NT2/D1 (cell line): ENCODE results near the gene SIM2.

Experiments
- DNase-seq: peaks from one replicate; pipeline ENCODE4 v3.0.0-alpha.2; 2011; ENCODE audit warnings: low read depth, low spot score
- H3K27me3 ChIP-seq: 2 replicates; pipeline ENCODE4 v1.6.0; 2011; ENCODE audit warnings: mild to moderate bottlenecking; ENCODE audit not compliant: insufficient read length, insufficient read depth
- H3K36me3 ChIP-seq: 2 replicates; pipeline ENCODE4 v1.6.1; 2011; ENCODE audit warnings: mild to moderate bottlenecking, low read length, mixed read lengths; ENCODE audit not compliant: insufficient read depth, insufficient read length
- H3K4me1 ChIP-seq: 2 replicates; pipeline ENCODE4 v1.5.1; 2011; ENCODE audit not compliant: insufficient read depth, insufficient read length
- H3K4me3 ChIP-seq: 2 replicates; pipeline ENCODE4 v1.5.1; 2011; ENCODE audit warnings: low read depth; ENCODE audit not compliant: insufficient read length
- H3K9ac ChIP-seq: 2 replicates; pipeline ENCODE4 v1.6.0; 2011; ENCODE audit warnings: low read depth; ENCODE audit not compliant: insufficient read length
- H3K9me3 ChIP-seq: 2 replicates; pipeline ENCODE4 v1.5.1; 2011; ENCODE audit warnings: mild to moderate bottlenecking, low read length; ENCODE audit not compliant: insufficient read depth
- SUZ12 ChIP-seq: IDR thresholded peaks from 2 replicates; pipeline ENCODE4 v1.6.1; 2011; ENCODE audit not compliant: insufficient read length, insufficient read depth; ENCODE audit errors: extremely low read depth
- YY1 ChIP-seq: IDR thresholded peaks from 2 replicates; pipeline ENCODE4 v1.6.1; 2011; ENCODE audit not compliant: insufficient read length, insufficient read depth
- ZNF274 ChIP-seq: IDR thresholded peaks from 2 replicates; pipeline ENCODE4 v1.6.1; 2011; ENCODE audit warnings: mild to moderate bottlenecking, low read depth, low read length

The SIM2 gene

DNA sequence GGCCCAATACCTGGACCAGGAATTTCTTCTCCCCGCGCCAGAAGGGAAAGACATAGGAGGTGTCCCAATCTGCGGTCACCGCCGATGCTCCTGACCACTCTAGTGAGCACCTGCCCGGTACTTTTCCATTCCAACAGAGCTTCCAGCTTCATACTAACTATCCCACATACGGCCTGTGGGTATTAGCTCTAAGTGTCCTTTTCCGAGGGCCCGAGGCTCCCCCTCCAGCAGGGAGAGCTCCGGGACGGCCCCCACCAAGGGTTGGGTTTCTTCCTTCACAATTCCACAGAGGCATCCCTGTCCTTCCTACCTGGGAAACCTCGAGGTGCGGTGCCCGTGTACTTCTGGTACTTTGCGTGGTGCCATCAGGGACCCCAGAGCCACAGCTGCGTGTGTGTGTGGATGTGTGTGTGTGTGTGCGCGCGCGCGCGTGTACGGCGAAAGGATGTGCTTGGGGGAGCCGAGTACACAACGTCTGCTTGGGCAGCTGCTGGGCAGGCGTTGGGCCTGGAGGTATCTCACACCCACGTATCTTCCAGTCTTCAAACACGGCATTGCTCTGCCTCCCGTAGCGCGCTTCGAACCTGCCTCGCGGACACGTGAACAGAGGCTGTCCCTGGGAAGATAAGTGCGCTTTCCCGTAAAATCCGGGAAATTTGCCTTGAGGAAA, 2.4 kb upstream of the SIM2 start:
- peaks cover 99% of the 10 kb centered on the region for H3K27me3 ChIP-seq
- peaks cover 50% of the 10 kb centered on the region for H3K4me1 ChIP-seq
- H3K36me3 ChIP-seq, result no peaks in the 10 kb centered on the region
- no peak for TF ChIP-seq YY1
- peak; percentile 40 for TF ChIP-seq SUZ12
- no peak for DNase-seq
- H3K4me3 ChIP-seq, result peak overlapping the region; percentile 27
- H3K9me3 ChIP-seq, result no peaks in the 10 kb centered on the region
- H3K9ac ChIP-seq, result no peak overlapping the region

GRCh38 chr21:36697060-36697850, 1.7 kb upstream of the SIM2 start:
- peaks cover 99% of the 10 kb centered on the region for H3K27me3 ChIP-seq
- H3K36me3 ChIP-seq, result no peaks in the 10 kb centered on the region
- peak overlapping the region; percentile 27 for H3K4me3 ChIP-seq
- peak overlapping the region; percentile 51 for H3K9ac ChIP-seq
- peaks cover 53% of the 10 kb centered on the region for H3K4me1 ChIP-seq
- TF ChIP-seq SUZ12, result peak; percentile 27
- TF ChIP-seq YY1, result no peak
- no peak for DNase-seq
- H3K9me3 ChIP-seq, result no peaks in the 10 kb centered on the region

- no peak for TF ChIP-seq ZNF274
- peak; percentile 98 for TF ChIP-seq SUZ12
- no peak for TF ChIP-seq YY1
- no peaks in the 10 kb centered on the region for H3K36me3 ChIP-seq
- H3K4me3 ChIP-seq, result peak overlapping the region; percentile 27
- no peak for DNase-seq
- peaks cover 99% of the 10 kb centered on the region for H3K27me3 ChIP-seq
- no peaks in the 10 kb centered on the region for H3K9me3 ChIP-seq
- peak overlapping the region; percentile 63 for H3K9ac ChIP-seq
- peaks cover 55% of the 10 kb centered on the region for H3K4me1 ChIP-seq
These were observed 997 bp upstream of the SIM2 start for GRCh38 chr21:36697851-36698384.

DNA sequence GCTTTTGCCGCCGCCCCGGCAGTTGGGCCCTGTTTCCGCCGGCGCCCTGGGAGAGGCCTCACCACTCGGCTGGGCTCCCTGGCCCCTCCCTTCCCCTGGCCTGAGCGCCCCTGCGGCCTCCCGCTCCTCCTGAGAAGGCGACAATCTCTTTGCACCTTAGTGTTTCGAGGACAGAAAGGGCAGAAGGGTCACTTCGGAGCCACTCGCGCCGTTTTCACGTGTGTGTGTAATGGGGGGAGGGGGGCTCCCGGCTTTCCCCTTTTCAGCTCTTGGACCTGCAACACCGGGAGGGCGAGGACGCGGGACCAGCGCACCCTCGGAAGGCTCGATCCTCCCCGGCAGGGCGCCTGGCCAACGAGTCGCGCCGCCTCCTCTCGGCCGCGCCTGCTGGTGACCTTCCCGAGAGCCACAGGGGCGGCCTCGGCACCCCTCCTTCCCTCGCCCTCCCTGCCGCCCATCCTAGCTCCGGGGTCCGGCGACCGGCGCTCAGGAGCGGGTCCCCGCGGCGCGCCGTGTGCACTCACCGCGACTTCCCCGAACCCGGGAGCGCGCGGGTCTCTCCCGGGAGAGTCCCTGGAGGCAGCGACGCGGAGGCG, 432 bp upstream of the SIM2 start:
- H3K27me3 ChIP-seq, result peaks cover 99% of the 10 kb centered on the region

GRCh38 chr21:36699546-36700294, 805 bp downstream of the SIM2 start:
- Histone ChIP-seq H3K9me3 (no peaks in the 10 kb centered on the region), H3K36me3 (no peaks in the 10 kb centered on the region), H3K4me1 (peaks cover 50% of the 10 kb centered on the region), H3K4me3 (peak overlapping the region; percentile 23), H3K9ac (peak overlapping the region; percentile 58), H3K27me3 (peaks cover 99% of the 10 kb centered on the region)
- no peak for DNase-seq
- no peak for TF ChIP-seq YY1
- TF ChIP-seq SUZ12, result peak; percentile 100
- no peak for TF ChIP-seq ZNF274

More for the DNA sequence above, 432 bp upstream of the SIM2 start:
- Histone ChIP-seq H3K4me3 (peak overlapping the region; percentile 23), H3K9ac (peak overlapping the region; percentile 63), H3K4me1 (peaks cover 55% of the 10 kb centered on the region), H3K9me3 (no peaks in the 10 kb centered on the region), H3K36me3 (no peaks in the 10 kb centered on the region)
- TF ChIP-seq SUZ12, result peak; percentile 9
- no peak for TF ChIP-seq ZNF274
- TF ChIP-seq YY1, result no peak
- DNase-seq, result no peak

DNA sequence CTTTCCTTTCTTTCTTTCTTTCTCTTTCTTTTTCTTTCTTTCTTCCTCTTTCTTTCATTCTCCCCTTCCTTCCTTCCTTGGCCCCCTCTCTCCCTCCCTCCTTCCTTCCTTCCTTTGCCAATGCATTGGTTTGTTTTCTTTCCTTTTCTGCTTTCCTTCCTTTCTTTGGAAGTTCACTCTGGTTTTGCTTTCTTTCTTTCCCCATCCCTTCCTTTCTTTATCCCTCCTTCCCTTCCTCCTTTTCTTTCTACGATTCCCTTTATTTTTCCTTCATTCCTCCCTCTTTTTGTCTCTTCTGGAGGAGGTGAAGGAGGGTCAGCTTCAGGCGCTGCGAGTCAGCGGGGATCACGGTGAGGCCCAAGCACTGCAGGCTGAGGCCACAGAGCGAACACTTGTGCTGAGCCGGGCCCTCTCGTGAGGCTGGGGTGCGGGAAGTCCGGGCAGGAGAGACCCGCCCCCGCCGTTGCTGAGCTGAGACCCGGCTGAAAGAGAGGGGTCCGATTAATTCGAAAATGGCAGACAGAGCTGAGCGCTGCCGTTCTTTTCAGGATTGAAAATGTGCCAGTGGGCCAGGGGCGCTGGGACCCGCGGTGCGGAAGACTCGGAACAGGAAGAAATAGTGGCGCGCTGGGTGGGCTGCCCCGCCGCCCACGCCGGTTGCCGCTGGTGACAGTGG, 1.5 kb downstream of the SIM2 start:
- peak overlapping the region; percentile 35 for H3K4me3 ChIP-seq

More for the DNA sequence above, 1.5 kb downstream of the SIM2 start:
- Histone ChIP-seq H3K36me3 (no peaks in the 10 kb centered on the region), H3K9me3 (no peaks in the 10 kb centered on the region), H3K4me1 (peaks cover 53% of the 10 kb centered on the region), H3K9ac (peak overlapping the region; percentile 28), H3K27me3 (peaks cover 99% of the 10 kb centered on the region)
- no peak for DNase-seq
- TF ChIP-seq YY1, result no peak
- no peak for TF ChIP-seq ZNF274
- TF ChIP-seq SUZ12, result no peak
